OCI-LY7 (cell line): Measurements from ENCODE around the gene FAM118B.

Source experiments
- EZH2phosphoT487 ChIP-seq: fragments of 200-600 bp; sonication (generic); IDR thresholded peaks from 2 replicates; pipeline ENCODE4 v1.6.1; 2018; ENCODE audit warnings: low read depth, borderline replicate concordance, mild to moderate bottlenecking, mixed run types, antibody characterized with exemption, low read length, moderate library complexity, mixed read lengths
- TF ChIP-seq, protein P1 (sequence below): fragments of 200-600 bp; sonication (generic); conservative IDR thresholded peaks from 2 replicates; pipeline ENCODE4 v1.5.1; 2014; ENCODE audit warnings: mild to moderate bottlenecking, antibody characterized with exemption, low read length, moderate library complexity, mixed read lengths

DNA sequence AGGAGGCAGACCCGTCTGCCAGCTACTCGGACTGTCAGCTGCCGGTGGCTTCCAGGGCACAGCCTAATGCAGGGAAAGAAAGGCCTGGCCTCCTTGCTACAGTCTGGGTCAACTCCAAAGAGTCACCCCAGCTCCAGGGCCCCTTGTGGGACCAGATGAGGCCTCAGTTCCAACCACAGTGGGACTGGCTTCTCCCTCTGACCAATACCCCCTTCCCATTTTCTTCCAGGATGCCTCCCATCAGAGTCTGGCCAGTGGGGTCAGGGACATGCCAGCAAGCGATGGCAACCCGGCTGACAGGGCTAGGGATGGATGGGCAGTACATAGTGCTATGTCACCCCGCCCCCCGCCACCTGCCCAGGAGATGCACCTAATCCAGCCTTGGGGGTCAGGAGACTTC, 36.8 kb upstream of the FAM118B start:
- TF ChIP-seq, protein P1, sequence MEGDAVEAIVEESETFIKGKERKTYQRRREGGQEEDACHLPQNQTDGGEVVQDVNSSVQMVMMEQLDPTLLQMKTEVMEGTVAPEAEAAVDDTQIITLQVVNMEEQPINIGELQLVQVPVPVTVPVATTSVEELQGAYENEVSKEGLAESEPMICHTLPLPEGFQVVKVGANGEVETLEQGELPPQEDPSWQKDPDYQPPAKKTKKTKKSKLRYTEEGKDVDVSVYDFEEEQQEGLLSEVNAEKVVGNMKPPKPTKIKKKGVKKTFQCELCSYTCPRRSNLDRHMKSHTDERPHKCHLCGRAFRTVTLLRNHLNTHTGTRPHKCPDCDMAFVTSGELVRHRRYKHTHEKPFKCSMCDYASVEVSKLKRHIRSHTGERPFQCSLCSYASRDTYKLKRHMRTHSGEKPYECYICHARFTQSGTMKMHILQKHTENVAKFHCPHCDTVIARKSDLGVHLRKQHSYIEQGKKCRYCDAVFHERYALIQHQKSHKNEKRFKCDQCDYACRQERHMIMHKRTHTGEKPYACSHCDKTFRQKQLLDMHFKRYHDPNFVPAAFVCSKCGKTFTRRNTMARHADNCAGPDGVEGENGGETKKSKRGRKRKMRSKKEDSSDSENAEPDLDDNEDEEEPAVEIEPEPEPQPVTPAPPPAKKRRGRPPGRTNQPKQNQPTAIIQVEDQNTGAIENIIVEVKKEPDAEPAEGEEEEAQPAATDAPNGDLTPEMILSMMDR, result no peak
- no peak for TF ChIP-seq EZH2phosphoT487
